ENCODE results near the gene CD226.
"Not testable (repeated sequence)": the region's sequence is repeated elsewhere in the genome, so short reads cannot be mapped to it uniquely, and the experiment has no call there.

CD226 gene

GRCh38 chr18:69876490-69876889 is 71.2 kb downstream of the CD226 start:
- no peak for DNase-seq

GRCh38 chr18:69874058-69874457 is 73.6 kb downstream of the CD226 start:
- DNase-seq = no peak

GRCh38 chr18:69872661-69873060 is 75.0 kb downstream of the CD226 start:
- peak in 1 of 58 donors; percentile 22 for DNase-seq

- no peak for DNase-seq
These were observed 76.3 kb downstream of the CD226 start for GRCh38 chr18:69871363-69871762.

GRCh38 chr18:69870736-69871135 is 76.9 kb downstream of the CD226 start:
- DNase-seq = no peak

- no peak for DNase-seq
These were observed 81.5 kb downstream of the CD226 start for GRCh38 chr18:69866212-69866611.

GRCh38 chr18:69865776-69866175 is 81.9 kb downstream of the CD226 start:
- DNase-seq = no peak

- not testable (repeated sequence) for DNase-seq
These were observed 82.9 kb downstream of the CD226 start for GRCh38 chr18:69864802-69865201.

GRCh38 chr18:69858897-69859296 is 88.8 kb downstream of the CD226 start:
- DNase-seq = no peak

- DNase-seq = no peak
These were observed 93.2 kb downstream of the CD226 start for GRCh38 chr18:69854455-69854854.

GRCh38 chr18:69853051-69853450 is 94.6 kb downstream of the CD226 start:
- DNase-seq = no peak

- DNase-seq = no peak
These were observed 101.8 kb downstream of the CD226 start for GRCh38 chr18:69845593-69846506.

GRCh38 chr18:69844656-69845055 is 103.0 kb downstream of the CD226 start:
- DNase-seq = no peak

- DNase-seq = no peak
These were observed 104.7 kb downstream of the CD226 start for GRCh38 chr18:69843015-69843414.

- no peak for DNase-seq
These were observed 106.6 kb downstream of the CD226 start for GRCh38 chr18:69841117-69841516.

GRCh38 chr18:69840445-69840844 is 107.2 kb downstream of the CD226 start:
- DNase-seq = no peak

GRCh38 chr18:69840001-69840400 is 107.7 kb downstream of the CD226 start:
- DNase-seq = no peak

- no peak for DNase-seq
These were observed 108.2 kb downstream of the CD226 start for GRCh38 chr18:69839497-69839896.

GRCh38 chr18:69838620-69839411 is 108.9 kb downstream of the CD226 start:
- DNase-seq = no peak

- DNase-seq = no peak
These were observed 109.7 kb downstream of the CD226 start for GRCh38 chr18:69838003-69838402.

- not testable (repeated sequence) for DNase-seq
These were observed 112.7 kb downstream of the CD226 start for GRCh38 chr18:69834980-69835379.

- DNase-seq = no peak
These were observed 117.5 kb downstream of the CD226 start for GRCh38 chr18:69830189-69830588.

Measured in anterior cingulate cortex (tissue), 58 donors.